NCI-H2107 (cell line): ENCODE measurements around the gene FIGNL1.

Experiments used
- DNase-seq: peaks from one replicate; lab custom pipeline; 2025; lab: John Stamatoyannopoulos, UW

FIGNL1 gene

GRCh38 chr7:50427518-50427917 lies 22.6 kb downstream of the FIGNL1 start:
- DNase-seq = no peak

GRCh38 chr7:50426280-50427045 lies 23.7 kb downstream of the FIGNL1 start:
- no peak for DNase-seq

GRCh38 chr7:50425318-50425717 lies 24.8 kb downstream of the FIGNL1 start:
- no peak for DNase-seq

GRCh38 chr7:50423860-50424259 lies 26.3 kb downstream of the FIGNL1 start:
- DNase-seq = no peak

GRCh38 chr7:50422858-50423257 lies 27.3 kb downstream of the FIGNL1 start:
- no peak for DNase-seq

- DNase-seq = no peak
Measured at GRCh38 chr7:50421043-50421442, 29.1 kb downstream of the FIGNL1 start.

GRCh38 chr7:50418526-50419290 lies 31.4 kb downstream of the FIGNL1 start:
- no peak for DNase-seq

GRCh38 chr7:50418086-50418515 lies 32.0 kb downstream of the FIGNL1 start:
- DNase-seq = peak; percentile 18

GRCh38 chr7:50416527-50417182 lies 33.5 kb downstream of the FIGNL1 start:
- DNase-seq = no peak

- DNase-seq = no peak
Measured at GRCh38 chr7:50415844-50416364, 34.2 kb downstream of the FIGNL1 start.

- no peak for DNase-seq
Measured at GRCh38 chr7:50413561-50413960, 36.6 kb downstream of the FIGNL1 start.

- DNase-seq = no peak
Measured at GRCh38 chr7:50412973-50413372, 37.2 kb downstream of the FIGNL1 start.

GRCh38 chr7:50411332-50411731 lies 38.8 kb downstream of the FIGNL1 start:
- DNase-seq = no peak

- DNase-seq = no peak
Measured at GRCh38 chr7:50409856-50410745, 40.0 kb downstream of the FIGNL1 start.

GRCh38 chr7:50406935-50407334 lies 43.2 kb downstream of the FIGNL1 start:
- DNase-seq = no peak

- no peak for DNase-seq
Measured at GRCh38 chr7:50405221-50405620, 44.9 kb downstream of the FIGNL1 start.

GRCh38 chr7:50404392-50404791 lies 45.8 kb downstream of the FIGNL1 start:
- no peak for DNase-seq

- no peak for DNase-seq
Measured at GRCh38 chr7:50400114-50400513, 50.0 kb downstream of the FIGNL1 start.

- DNase-seq = no peak
Measured at GRCh38 chr7:50399635-50400034, 50.5 kb downstream of the FIGNL1 start.

GRCh38 chr7:50399206-50399605 lies 50.9 kb downstream of the FIGNL1 start:
- DNase-seq = no peak

GRCh38 chr7:50397971-50398324 lies 52.2 kb downstream of the FIGNL1 start:
- no peak for DNase-seq
